Measurements from ENCODE around the gene EDRF1.

- TF ChIP-seq ZNF565 (CRISPR knock-in tag; conservative IDR thresholded peaks at IDR 0.05; ENCODE audit: low read depth) (no peak), TSHZ2 (CRISPR knock-in tag; IDR thresholded peaks at IDR 0.05) (no peak), ARNTL (CRISPR knock-in tag; IDR thresholded peaks at IDR 0.05; ENCODE audit: borderline replicate concordance, low read depth) (no peak), ZC3H10 (CRISPR knock-in tag; IDR thresholded peaks at IDR 0.05) (no peak), PATZ1 (CRISPR knock-in tag; IDR thresholded peaks at IDR 0.05; ENCODE audit: borderline replicate concordance) (no peak), ZFP30 (CRISPR knock-in tag; IDR thresholded peaks at IDR 0.05) (no peak), CREB5 (CRISPR knock-in tag; IDR thresholded peaks at IDR 0.05; ENCODE audit: low read depth) (no peak), ZNF70 (CRISPR knock-in tag; IDR thresholded peaks at IDR 0.05) (no peak), RARB (CRISPR knock-in tag; IDR thresholded peaks at IDR 0.05) (no peak), ZFP3 (CRISPR knock-in tag; IDR thresholded peaks at IDR 0.05) (no peak)
Measured at GRCh38 chr10:125782616-125783015, 63.1 kb downstream of the EDRF1 start.
